ENCODE measurements around the gene CDC23. TPM values are rescaled to one million over a fixed set of nuclear protein-coding genes. Genes with fewer than 3 reads are reported as not detected.

CDC23 gene
- total and polyA plus RNA-seq, 10 of the 15 experiments (the other 5 are each of a cell fraction or from before 2014, with no cell fraction given), result 37.1 to 66.1 (median 48.6) TPM

DNA sequence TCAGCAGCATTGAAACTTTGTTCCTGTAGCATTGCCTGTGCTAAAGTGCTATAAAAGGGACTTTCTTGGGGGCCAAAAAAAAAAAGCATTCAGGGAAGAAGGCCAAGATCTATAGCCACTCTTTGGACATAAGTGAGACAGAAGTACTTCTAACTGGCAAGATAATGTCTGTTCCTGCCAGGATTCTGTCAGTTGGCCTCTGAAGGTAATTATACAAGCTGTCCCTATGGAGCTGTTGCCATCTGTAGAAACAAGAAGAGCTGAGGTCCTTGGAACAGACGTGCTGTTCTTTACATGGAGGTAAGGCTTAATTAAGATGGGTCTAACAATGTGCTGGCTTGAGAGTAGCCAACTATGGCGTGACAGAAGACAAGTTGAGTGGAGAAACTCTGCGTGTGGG is 24.5 kb downstream of the CDC23 start:
- H3K27me3 ChIP-seq (replicated peaks in 1 of 2; ENCODE audit: control insufficient read depth in 2 of 2, insufficient read depth in 2 of 2, low read length in 1 of 2), result no peaks in the 10 kb centered on the region
- intact Hi-C loops (cut with micrococcal nuclease; ENCODE audit: unreplicated experiment), result no loop called here
- FAIRE-seq (no peak), DNase-seq (ENCODE audit: low read depth, low spot score) (no peak), ATAC-seq (no peak)
- no peaks in the 10 kb centered on the region for H3K79me2 ChIP-seq (ENCODE audit: control insufficient read depth, insufficient read depth, low read length)
- H2AFZ ChIP-seq (ENCODE audit: control insufficient read depth, low read depth, low read length), result no peak overlapping the region
- peaks cover 30 to 55% of the 10 kb centered on the region in 2 experiments for H3K36me3 ChIP-seq (ENCODE audit: control insufficient read depth in 2 of 2, insufficient read depth in 2 of 2, low read length in 1 of 2)
- ChIA-PET CTCF (interaction anchor here (0.6 to 1.8 kb wide), 5 partner anchors 15 to 359 kb away, joined by 3 to 4 read pairs (median 3); no protein-coding TSS in a partner anchor), RAD21 (ENCODE audit: unreplicated experiment) (interaction anchor here (1.9 kb wide), 1 partner anchor 10 kb away, joined by 6 read pairs; the partner anchor contains the start of gene KIF20A), POLR2A (interaction anchor here (1.7 kb wide), 1 partner anchor 10 kb away, joined by 6 read pairs; the partner anchor contains the start of genes BRD8 and KIF20A), SMC1A (ENCODE audit: uncharacterized antibody, unreplicated experiment) (interaction anchor here (1.0 kb wide), 2 partner anchors 19 to 893 kb away, joined by 3 read pairs; no protein-coding TSS in a partner anchor)
- peaks cover 12% of the 10 kb centered on the region for H3K4me1 ChIP-seq (ENCODE audit: control insufficient read depth, insufficient read depth, low read length)
- no peaks in the 10 kb centered on the region for H3K9me3 ChIP-seq (replicated peaks; ENCODE audit: control insufficient read depth, insufficient read depth, low read length)
- in situ Hi-C loops (cut with MboI), result loop anchor here (10.0 to 25.0 kb wide), 2 partner anchors 226 to 324 kb away; no protein-coding TSS in a partner anchor
- no TSS peak for BruUV-seq (replicated peaks)
- no peak overlapping the region for H3K4me3 ChIP-seq
- no peaks in the 10 kb centered on the region for H4K20me1 ChIP-seq (ENCODE audit: control insufficient read depth, insufficient read depth)
- WGBS (ENCODE audit: insufficient coverage, insufficient replicate concordance, low lambda C conversion rate, missing lambda C conversion rate), result 83% methylated on average over 3 of the region's 3 CpGs
- H3K27ac ChIP-seq (ENCODE audit: control insufficient read depth, insufficient read depth), result no peak overlapping the region
- TF ChIP-seq SREBF1 (IDR thresholded peaks at IDR 0.05; ENCODE audit: low read length) (no peak), BRCA1 (IDR thresholded peaks at IDR 0.05; ENCODE audit: low read depth, low read length) (no peak), SMARCA5 (IDR thresholded peaks at IDR 0.05) (no peak), CBX5 (IDR thresholded peaks at IDR 0.05; ENCODE audit: low read depth) (no peak), RB1 (IDR thresholded peaks at IDR 0.05; ENCODE audit: borderline replicate concordance) (no peak), NFIC (IDR thresholded peaks at IDR 0.05; ENCODE audit: low read depth, low read length) (no peak), STAT3 (IDR thresholded peaks at IDR 0.05; ENCODE audit: low read depth, low read length) (no peak), NFYB (IDR thresholded peaks at IDR 0.05; ENCODE audit: insufficient read depth, low read depth, low read length) (no peak), PAX5 (IDR thresholded peaks at IDR 0.05; ENCODE audit: borderline replicate concordance, low read depth, low read length) (no peak), TCF3 (IDR thresholded peaks at IDR 0.05; ENCODE audit: borderline replicate concordance, insufficient read depth, low read depth, low read length) (no peak), SRF (IDR thresholded peaks at IDR 0.05; ENCODE audit: low read depth in 2 of 2, low read length in 2 of 2) (no peak)
- TF ChIP-seq, protein P1, sequence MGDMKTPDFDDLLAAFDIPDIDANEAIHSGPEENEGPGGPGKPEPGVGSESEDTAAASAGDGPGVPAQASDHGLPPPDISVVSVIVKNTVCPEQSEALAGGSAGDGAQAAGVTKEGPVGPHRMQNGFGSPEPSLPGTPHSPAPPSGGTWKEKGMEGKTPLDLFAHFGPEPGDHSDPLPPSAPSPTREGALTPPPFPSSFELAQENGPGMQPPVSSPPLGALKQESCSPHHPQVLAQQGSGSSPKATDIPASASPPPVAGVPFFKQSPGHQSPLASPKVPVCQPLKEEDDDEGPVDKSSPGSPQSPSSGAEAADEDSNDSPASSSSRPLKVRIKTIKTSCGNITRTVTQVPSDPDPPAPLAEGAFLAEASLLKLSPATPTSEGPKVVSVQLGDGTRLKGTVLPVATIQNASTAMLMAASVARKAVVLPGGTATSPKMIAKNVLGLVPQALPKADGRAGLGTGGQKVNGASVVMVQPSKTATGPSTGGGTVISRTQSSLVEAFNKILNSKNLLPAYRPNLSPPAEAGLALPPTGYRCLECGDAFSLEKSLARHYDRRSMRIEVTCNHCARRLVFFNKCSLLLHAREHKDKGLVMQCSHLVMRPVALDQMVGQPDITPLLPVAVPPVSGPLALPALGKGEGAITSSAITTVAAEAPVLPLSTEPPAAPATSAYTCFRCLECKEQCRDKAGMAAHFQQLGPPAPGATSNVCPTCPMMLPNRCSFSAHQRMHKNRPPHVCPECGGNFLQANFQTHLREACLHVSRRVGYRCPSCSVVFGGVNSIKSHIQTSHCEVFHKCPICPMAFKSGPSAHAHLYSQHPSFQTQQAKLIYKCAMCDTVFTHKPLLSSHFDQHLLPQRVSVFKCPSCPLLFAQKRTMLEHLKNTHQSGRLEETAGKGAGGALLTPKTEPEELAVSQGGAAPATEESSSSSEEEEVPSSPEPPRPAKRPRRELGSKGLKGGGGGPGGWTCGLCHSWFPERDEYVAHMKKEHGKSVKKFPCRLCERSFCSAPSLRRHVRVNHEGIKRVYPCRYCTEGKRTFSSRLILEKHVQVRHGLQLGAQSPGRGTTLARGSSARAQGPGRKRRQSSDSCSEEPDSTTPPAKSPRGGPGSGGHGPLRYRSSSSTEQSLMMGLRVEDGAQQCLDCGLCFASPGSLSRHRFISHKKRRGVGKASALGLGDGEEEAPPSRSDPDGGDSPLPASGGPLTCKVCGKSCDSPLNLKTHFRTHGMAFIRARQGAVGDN (IDR thresholded peaks at IDR 0.05), result no peak
- TF ChIP-seq, protein P2, sequence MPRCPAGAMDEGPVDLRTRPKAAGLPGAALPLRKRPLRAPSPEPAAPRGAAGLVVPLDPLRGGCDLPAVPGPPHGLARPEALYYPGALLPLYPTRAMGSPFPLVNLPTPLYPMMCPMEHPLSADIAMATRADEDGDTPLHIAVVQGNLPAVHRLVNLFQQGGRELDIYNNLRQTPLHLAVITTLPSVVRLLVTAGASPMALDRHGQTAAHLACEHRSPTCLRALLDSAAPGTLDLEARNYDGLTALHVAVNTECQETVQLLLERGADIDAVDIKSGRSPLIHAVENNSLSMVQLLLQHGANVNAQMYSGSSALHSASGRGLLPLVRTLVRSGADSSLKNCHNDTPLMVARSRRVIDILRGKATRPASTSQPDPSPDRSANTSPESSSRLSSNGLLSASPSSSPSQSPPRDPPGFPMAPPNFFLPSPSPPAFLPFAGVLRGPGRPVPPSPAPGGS (IDR thresholded peaks at IDR 0.05; ENCODE audit: borderline replicate concordance, insufficient read depth, low read depth, low read length, poor library complexity, severe bottlenecking), result no peak
- H3K4me2 ChIP-seq (ENCODE audit: control insufficient read depth, insufficient read depth), result no peak overlapping the region
- H3K9ac ChIP-seq (ENCODE audit: control insufficient read depth, insufficient read depth, low read length), result no peak overlapping the region
